Measurements from ENCODE around the gene CIAPIN1. TPM values are rescaled to one million over a fixed set of nuclear protein-coding genes. Genes with fewer than 3 reads are reported as not detected.

CIAPIN1 gene
- polyA plus RNA-seq, 1 of the 3 experiments (the other 2 are of a cell fraction), result 43.6 TPM

GRCh38 chr16:57383276-57384247 lies 63.6 kb downstream of the CIAPIN1 start:
- WGBS (ENCODE audit: low lambda C conversion rate), result 65% methylated on average over 5 of the region's 8 CpGs
- TF ChIP-seq GABPA (IDR thresholded peaks at IDR 0.05; ENCODE audit: low read depth), result no peak
- TF ChIP-seq NRF1 (IDR thresholded peaks at IDR 0.05; ENCODE audit: low read depth, low read length), result no peak
- peak; percentile 65 for TF ChIP-seq TCF12 (IDR thresholded peaks at IDR 0.05)
- peak; percentile 25; the same call in 1 of the 2 replicates for TF ChIP-seq POLR2AphosphoS5 (IDR thresholded peaks at IDR 0.05; ENCODE audit: low read depth, low read length)
- peak; percentile 46; the same call in 1 of the 2 replicates for TF ChIP-seq FOSL2 (IDR thresholded peaks at IDR 0.05; ENCODE audit: borderline replicate concordance, low read depth)
- TF ChIP-seq, protein P1, sequence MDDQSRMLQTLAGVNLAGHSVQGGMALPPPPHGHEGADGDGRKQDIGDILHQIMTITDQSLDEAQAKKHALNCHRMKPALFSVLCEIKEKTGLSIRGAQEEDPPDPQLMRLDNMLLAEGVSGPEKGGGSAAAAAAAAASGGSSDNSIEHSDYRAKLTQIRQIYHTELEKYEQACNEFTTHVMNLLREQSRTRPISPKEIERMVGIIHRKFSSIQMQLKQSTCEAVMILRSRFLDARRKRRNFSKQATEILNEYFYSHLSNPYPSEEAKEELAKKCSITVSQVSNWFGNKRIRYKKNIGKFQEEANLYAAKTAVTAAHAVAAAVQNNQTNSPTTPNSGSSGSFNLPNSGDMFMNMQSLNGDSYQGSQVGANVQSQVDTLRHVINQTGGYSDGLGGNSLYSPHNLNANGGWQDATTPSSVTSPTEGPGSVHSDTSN (IDR thresholded peaks at IDR 0.05), result 0 out of 2 replicates have a peak, but pooled peaks have one; percentile 18
- TF ChIP-seq YY1 (IDR thresholded peaks at IDR 0.05; ENCODE audit: low read depth), result no peak
- DNase-seq, result no peak
- peaks cover 1% of the 10 kb centered on the region for H3F3A ChIP-seq (replicated peaks; ENCODE audit: insufficient read depth)
- H4K20me1 ChIP-seq (ENCODE audit: insufficient read depth), result no peaks in the 10 kb centered on the region
- ChIA-PET CTCF (no interaction called here), POLR2A (no interaction called here)
- no peaks in the 10 kb centered on the region for H3K9me3 ChIP-seq
- no peak overlapping the region for H3K9ac ChIP-seq
- H3K4me1 ChIP-seq (ENCODE audit: control insufficient read depth in 1 of 2, insufficient read depth in 2 of 2, low read depth in 1 of 2, low read length in 1 of 2), result peaks cover 10 to 23% of the 10 kb centered on the region in 2 experiments; a peak in 3 of 4 replicates
- no peaks in the 10 kb centered on the region for H3K36me3 ChIP-seq (replicated peaks in 1 of 2; ENCODE audit: control insufficient read depth in 1 of 2, insufficient read depth in 2 of 2, low read length in 1 of 2)
- H3K4me3 ChIP-seq (ENCODE audit: low read depth in 2 of 2, low read length in 1 of 2), result no peak overlapping the region
- H2AFZ ChIP-seq (ENCODE audit: low read depth), result peak overlapping the region; percentile 63; the same call in 1 of the 2 replicates
- H3K27ac ChIP-seq (ENCODE audit: low read depth in 2 of 2, low read length in 1 of 2), result no peak overlapping the region; a peak in 1 of 4 replicates
- H3K9me2 ChIP-seq, result no peaks in the 10 kb centered on the region
- peak overlapping the region; percentile 43; the same call in 1 of the 2 replicates for H3K4me2 ChIP-seq
- no peaks in the 10 kb centered on the region for H3K27me3 ChIP-seq (ENCODE audit: insufficient read depth)
- H3K79me2 ChIP-seq (ENCODE audit: insufficient read depth), result no peaks in the 10 kb centered on the region

GRCh38 chr16:57382535-57383275 lies 64.5 kb downstream of the CIAPIN1 start:
- CTCF ChIA-PET, result interaction anchor here (1.1 kb wide), 1 partner anchor 83 kb away, joined by 3 read pairs; no protein-coding TSS in a partner anchor
- peaks cover 10 to 26% of the 10 kb centered on the region in 2 experiments; a peak in 3 of 4 replicates for H3K4me1 ChIP-seq (ENCODE audit: control insufficient read depth in 1 of 2, insufficient read depth in 2 of 2, low read depth in 1 of 2, low read length in 1 of 2)

More at GRCh38 chr16:57382535-57383275, 64.5 kb downstream of the CIAPIN1 start:
- no peaks in the 10 kb centered on the region for H3K79me2 ChIP-seq (ENCODE audit: insufficient read depth)
- peaks cover 7% of the 10 kb centered on the region for H3F3A ChIP-seq (replicated peaks; ENCODE audit: insufficient read depth)
- H3K9me2 ChIP-seq, result no peaks in the 10 kb centered on the region
- H3K36me3 ChIP-seq (replicated peaks in 1 of 2; ENCODE audit: control insufficient read depth in 1 of 2, insufficient read depth in 2 of 2, low read length in 1 of 2), result no peaks in the 10 kb centered on the region
- POLR2A ChIA-PET, result no interaction called here
- H2AFZ ChIP-seq (ENCODE audit: low read depth), result no peak overlapping the region
- H3K27ac ChIP-seq (ENCODE audit: low read depth in 2 of 2, low read length in 1 of 2), result no peak overlapping the region
- H3K9ac ChIP-seq, result no peak overlapping the region
- H3K9me3 ChIP-seq, result no peaks in the 10 kb centered on the region
- DNase-seq, result no peak
- WGBS (ENCODE audit: low lambda C conversion rate), result 85% methylated on average over 10 of the region's 16 CpGs
- H4K20me1 ChIP-seq (ENCODE audit: insufficient read depth), result no peaks in the 10 kb centered on the region
- TF ChIP-seq NRF1 (IDR thresholded peaks at IDR 0.05; ENCODE audit: low read depth, low read length), result no peak
- no peak; the same call in 1 of the 2 replicates for TF ChIP-seq CTCF (IDR thresholded peaks at IDR 0.05)
- TF ChIP-seq TEAD4 (IDR thresholded peaks at IDR 0.05; ENCODE audit: borderline replicate concordance, insufficient read depth), result no peak
- no peak for TF ChIP-seq GATA2 (CRISPR knock-in tag; IDR thresholded peaks at IDR 0.05)
- no peak overlapping the region for H3K4me3 ChIP-seq (ENCODE audit: low read depth in 2 of 2, low read length in 1 of 2)
- no peak overlapping the region for H3K4me2 ChIP-seq
- H3K27me3 ChIP-seq (ENCODE audit: insufficient read depth), result no peaks in the 10 kb centered on the region
